AG10803 (cell line): ENCODE data around the gene EIF2B2.

Experiments
- DNase-seq: peaks from one replicate; pipeline ENCODE4 v3.0.0; 2010; ENCODE audit warnings: low read depth
- H3K4me3 ChIP-seq: 2 replicates; pipeline ENCODE4 v1.5.1; 2011; ENCODE audit warnings: mild to moderate bottlenecking, low read length, control low read depth
- CTCF ChIP-seq: conservative IDR thresholded peaks from 2 replicates; pipeline ENCODE4 v1.5.1; 2011; ENCODE audit warnings: mild to moderate bottlenecking, low read length, control low read depth, inconsistent platforms

EIF2B2 gene

GRCh38 chr14:74956280-74957072, 46.2 kb upstream of the EIF2B2 start:
- no peak for DNase-seq
- no peak for TF ChIP-seq CTCF
- H3K4me3 ChIP-seq = no peak overlapping the region

- no peak for DNase-seq
- H3K4me3 ChIP-seq = no peak overlapping the region
- no peak for TF ChIP-seq CTCF
Observed at GRCh38 chr14:74959596-74960180, 43.0 kb upstream of the EIF2B2 start.

GRCh38 chr14:74960736-74961135, 42.0 kb upstream of the EIF2B2 start:
- no peak for DNase-seq
- H3K4me3 ChIP-seq = no peak overlapping the region
- no peak for TF ChIP-seq CTCF

GRCh38 chr14:74961238-74961911, 41.3 kb upstream of the EIF2B2 start:
- DNase-seq = no peak
- no peak overlapping the region for H3K4me3 ChIP-seq
- TF ChIP-seq CTCF = no peak

- H3K4me3 ChIP-seq = no peak overlapping the region
- no peak for DNase-seq
- TF ChIP-seq CTCF = no peak
Observed at GRCh38 chr14:74962046-74962445, 40.7 kb upstream of the EIF2B2 start.

GRCh38 chr14:74962493-74962892, 40.2 kb upstream of the EIF2B2 start:
- H3K4me3 ChIP-seq = no peak overlapping the region
- DNase-seq = no peak
- TF ChIP-seq CTCF = no peak
